Amniotic epithelial cell (primary cell): ENCODE results near the gene NT5DC3.

Source experiments
- DNase-seq: peaks from one replicate; pipeline ENCODE4 v3.0.0-alpha.2; 2010; ENCODE audit warnings: low read depth

NT5DC3 gene

DNA sequence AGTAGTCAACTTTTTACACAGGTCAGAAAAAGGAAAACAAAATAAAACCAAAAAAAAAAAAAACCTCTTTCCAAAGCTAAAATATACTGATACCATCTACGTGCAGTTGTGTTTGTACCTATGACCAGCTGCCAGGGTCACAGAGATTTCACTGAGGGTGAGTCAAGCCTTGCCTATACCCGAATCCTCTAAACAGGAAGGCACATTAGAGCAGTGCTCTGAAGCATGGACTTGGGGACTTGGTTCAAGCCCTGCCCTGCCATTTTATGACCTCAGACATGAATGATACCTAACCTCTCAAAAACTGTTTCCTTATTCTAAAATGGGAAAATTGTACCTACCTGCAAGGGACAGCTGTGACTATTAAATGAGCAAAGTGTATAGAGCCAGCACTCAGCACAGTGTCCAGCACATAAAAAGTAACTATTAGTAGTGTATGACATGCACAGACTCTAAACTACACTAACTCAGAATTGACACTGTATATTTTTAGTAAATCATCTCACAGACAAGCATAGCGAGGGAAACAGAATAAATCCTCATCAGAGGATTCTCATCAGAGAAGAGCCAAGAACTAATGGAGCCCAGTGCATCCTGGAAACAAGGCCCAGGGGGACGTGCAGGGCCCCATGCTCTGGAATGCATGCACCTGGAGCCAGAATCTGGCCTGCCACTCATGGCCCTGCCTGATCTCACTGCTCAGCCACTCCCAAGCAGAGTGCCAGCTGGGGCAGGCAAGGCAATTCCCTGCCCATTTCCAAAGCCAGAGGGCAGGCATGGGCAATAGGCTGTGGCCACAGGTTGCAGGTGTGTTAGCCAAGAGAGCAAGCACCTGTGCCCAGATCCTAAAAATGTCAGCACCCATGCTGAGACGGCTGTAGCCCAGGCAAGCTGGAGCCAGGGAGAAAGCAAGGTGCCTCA lies 57.0 kb downstream of the NT5DC3 start:
- DNase-seq = no peak

DNA sequence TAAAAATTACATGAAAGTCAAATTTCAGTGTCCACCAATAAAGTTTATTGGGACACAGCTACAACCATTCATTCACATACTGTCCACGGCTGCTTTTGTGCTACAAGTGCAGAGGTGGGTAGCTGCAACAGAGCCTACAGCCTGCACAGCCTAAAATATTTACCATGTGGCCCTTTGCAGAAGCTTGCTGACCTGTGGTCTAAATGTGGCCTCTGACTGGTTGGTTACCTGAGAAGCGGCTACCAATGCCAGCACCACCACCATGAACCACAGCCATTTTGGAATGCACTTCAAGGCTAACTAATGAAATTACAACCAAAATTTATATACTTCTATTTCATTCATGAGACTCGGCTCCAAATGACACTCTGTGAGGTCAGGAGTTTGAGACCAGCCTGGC lies 58.6 kb downstream of the NT5DC3 start:
- no peak for DNase-seq

DNA sequence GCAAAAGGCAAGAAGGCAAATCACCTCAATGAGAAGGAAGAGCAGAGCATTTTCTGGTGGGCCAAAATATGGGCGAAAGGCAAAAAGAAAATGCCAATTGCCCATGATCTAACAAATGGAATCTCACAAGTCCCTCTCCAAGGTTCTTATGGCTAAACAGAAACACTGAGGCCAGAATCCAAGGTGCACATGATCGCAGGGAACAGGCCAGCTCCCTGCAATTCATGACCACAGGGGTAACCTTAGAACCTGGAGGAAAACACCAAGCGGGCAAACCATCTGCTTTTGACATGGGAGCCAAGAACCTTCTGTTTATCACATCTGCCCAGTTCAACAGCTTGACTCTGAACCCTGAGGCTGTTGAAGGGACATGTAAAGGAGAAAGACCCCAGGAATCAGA lies 60.0 kb downstream of the NT5DC3 start:
- DNase-seq = no peak

DNA sequence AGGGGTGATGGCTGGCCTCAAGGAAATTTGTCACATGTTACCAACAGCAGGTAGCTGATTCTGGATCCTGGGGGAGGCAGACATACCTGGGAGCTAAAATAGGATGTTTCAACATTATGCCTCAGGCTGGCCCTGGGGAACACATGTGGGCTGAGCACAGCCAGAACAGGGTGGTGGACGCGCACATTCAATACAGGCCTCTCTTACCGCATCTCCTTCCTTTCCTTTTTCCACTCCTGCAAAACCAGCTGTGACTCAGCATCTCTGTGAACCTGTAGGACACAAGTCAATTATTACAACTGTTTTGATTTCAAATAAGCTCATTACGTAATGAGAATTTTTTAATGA lies 61.0 kb downstream of the NT5DC3 start:
- peak; percentile 82 for DNase-seq

DNA sequence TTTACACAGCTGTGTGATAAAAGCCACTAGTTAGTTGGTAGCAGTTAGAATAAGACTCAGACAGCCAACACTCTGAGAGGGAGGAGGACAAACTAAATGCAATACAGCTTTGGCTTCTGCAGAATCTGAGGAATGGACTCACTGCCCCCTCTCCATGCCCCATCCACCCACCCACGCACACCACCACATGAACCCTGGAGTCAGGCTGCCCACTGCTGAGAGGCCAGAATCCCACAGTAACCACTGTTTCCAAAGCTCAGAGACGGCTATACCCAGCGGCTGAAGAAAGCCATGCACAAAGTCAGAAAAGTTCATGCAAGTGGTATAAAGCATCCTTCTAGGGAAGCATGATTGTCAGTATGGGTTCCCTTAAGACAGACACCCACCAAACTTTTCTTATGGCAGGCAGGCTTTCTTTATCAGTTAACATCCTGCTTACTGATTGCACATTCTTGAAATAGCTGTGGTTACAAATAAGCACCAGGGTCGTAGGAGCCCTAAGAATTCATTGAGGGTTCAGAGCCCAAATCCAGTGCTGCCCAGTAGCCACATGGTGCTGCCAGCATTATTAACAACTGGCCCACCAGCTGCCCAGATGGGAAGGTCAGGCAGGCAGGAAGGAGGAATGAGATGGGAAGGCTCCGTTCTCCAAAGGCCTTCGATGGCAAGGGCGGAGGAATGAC lies 61.5 kb downstream of the NT5DC3 start:
- DNase-seq = peak; percentile 70

DNA sequence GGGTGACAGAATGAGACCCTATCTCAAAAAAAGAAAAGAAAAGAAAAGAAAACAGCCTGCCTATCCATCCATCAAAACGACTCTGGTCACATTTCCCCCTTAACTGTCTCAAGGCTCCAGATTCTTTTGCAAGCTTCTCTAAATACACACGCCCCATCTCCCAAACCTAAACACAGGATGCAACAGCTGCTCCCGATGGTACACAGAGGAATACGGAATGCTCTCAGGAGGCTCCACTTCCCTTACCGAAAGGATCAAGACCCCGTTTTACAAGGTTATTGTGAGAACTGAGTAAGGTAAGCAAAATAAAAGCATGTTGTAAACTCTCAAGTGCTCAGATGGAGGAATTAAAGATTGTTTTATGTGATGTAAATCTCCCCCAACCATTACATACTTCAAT lies 62.3 kb downstream of the NT5DC3 start:
- DNase-seq = no peak

DNA sequence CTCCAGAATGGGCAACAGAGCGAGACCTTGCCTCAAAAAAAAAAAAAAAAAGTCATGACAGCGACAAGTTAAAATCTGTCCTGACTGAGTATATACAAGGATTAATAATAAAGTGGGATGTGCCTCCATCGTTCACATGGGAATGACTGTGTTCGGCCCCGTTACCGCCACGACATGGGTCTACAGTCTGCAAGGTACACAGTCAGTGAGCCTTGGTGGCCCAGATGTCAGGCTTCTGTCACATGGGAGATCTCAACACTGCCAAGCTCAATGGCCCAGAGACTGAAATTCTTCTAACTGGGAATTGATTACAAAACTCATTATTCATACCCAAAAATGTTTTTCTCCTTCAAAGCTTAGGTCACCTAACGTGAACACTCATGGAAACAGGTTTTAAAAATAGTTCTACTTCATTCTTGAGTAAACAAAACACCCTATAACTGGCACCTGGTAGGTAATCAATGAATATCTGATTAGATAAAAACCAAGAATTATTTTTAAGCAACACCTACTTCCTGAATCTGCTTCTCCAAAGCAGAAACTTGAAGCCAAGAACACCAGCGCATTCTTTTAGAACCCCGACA lies 66.0 kb downstream of the NT5DC3 start:
- no peak for DNase-seq

DNA sequence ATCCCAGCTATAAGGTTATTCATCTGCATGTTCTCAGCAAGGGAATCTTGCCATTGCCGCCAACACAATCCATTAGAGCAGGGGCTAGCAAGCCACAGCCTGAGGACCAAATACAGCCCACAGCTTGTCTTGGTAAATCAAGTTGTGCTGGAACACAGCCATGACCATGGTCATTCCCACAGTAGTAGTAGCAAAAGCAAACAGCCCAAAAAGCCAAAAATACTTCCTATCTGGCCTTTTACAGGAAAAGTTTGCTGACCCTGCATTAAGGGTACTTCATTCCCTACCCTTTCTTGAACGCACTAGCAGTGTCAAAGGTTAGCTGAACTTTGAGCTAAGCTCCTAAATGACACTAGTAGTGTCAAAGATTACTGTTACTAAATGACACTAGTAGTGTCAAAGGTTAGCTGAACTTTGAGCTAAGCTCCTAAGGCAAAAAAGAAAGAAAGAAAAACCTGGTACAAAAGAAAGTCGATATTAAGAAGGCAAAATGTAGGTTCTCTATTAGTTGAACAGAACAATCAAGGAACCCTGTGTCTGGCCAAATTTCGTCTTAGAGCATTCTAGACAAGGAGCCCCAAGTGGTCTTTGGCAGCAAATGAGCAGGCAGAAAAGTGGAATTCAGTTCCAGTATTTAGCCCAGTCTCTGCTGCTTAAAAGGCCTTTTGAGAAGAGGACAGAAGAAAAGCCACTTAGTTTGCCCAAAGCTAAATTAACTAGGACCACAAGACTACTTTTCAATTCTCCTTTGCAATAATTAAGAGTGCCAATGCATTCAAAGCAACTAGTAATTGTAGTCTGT lies 67.7 kb downstream of the NT5DC3 start:
- DNase-seq = no peak

DNA sequence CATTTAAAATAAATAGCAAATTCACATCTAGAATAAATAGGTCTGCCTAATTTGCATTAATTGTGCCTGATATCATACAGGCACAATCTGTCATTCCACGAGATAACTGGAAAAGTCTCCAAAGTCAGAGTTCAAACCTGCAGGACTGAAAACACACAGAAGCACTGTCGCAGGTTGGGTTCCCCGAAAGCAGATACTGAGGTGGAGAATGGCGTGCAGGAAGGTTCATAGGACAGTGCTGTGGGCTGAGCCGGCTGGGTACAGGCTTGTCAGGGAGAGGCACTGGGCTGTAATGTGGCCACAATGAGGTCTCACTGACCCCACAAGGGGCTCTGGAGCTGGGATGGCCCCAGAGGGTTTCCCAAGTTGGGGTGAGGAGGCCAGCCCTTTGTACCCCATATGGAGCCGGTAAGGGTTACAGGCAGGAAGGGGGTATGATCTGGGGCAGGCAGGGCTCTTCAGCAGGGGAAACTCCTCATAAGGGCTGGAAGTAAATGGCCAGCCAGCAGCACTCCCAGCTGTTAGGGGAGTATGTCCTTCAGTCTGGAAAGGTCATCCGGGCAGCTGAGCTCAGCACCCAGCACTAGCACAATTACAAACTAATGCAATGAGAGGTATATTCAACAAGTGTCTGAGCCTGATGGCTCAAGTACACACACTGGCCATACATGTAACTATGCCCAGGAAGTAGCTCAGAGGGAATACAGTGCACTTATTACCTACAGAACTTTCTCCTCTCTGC lies 68.5 kb downstream of the NT5DC3 start:
- no peak for DNase-seq

DNA sequence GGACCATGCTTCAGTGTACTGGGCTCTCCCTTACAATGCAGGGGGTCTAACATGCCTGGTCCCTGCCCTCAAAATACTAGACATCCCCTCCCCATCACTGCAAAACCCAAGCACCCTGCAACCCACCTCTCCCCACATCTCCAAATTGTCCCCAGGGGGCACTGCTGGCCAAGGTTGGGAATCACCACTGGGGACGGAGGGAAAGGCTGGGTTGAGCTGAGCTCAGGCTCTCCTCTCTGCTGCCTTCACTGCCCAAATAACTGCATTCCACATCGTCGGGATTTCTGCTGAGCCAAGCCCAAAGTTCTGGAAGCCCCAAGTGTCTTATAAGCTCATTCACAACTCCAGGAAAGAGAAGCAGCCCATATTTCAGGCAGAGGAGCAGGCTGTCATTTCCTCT lies 69.6 kb downstream of the NT5DC3 start:
- peak; percentile 44 for DNase-seq

DNA sequence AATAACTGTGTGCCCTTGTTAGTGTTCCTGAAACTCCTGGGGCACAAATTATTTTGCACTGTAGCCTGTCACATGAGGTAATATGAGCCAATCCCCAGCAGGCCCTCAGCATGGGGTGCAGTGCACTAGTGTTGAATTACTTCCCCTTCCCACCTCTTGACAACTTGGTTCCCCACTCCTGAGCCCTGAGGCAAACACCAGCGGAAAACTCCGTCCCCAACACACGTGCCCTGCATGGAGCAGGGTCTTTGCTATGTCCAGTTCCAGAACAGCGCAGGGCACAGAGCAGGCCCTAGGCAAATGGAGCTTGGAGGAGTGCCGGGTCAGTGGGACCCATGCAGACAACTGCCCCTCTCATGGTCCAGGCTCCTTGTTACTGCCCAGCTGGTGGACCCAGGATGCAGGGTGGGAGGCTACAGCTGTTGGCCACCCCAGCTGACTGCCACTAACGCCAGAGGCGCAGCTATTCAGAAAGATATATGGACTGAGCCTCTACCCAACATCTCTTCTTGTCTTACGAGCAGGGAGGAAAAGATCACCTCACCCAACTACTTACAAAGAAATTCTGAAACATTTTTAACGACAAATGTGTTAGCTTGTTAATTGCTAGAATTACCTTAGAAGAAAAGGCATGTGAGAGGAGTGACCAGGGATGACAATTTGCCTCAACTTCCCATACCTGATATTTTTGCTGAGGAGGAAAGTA lies 71.6 kb downstream of the NT5DC3 start:
- DNase-seq = no peak

DNA sequence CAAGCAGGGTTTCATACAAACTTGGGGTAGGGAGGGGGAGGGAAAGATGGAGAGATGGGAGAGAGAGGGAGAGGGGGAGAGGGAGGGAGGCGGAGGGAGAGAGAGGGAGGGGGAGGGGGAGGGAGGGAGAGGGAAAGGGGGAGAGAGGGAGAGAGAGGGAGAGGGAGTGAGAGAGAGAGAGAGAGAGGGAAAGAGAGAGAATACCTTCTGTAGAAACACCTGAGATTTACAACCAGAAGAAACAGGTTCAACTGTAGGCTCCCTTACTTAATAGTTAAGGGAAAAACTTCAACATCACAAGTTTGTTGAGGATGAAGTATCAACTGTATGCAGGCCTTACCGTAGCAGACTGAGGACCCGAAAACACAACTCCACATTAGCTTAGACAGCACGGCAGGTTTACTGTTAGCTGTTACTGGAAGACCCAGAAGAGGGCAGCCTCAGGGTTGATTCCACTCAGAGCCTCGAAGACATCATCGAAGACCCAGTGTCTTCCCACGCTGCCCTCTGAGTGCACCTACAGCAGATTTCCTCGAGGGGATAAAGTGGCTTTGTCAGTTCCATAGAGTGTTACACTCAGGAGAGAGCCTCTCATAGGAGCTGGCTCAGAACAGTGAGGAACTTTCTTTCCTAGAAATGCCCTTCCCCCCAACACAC lies 72.4 kb downstream of the NT5DC3 start:
- DNase-seq = no peak

DNA sequence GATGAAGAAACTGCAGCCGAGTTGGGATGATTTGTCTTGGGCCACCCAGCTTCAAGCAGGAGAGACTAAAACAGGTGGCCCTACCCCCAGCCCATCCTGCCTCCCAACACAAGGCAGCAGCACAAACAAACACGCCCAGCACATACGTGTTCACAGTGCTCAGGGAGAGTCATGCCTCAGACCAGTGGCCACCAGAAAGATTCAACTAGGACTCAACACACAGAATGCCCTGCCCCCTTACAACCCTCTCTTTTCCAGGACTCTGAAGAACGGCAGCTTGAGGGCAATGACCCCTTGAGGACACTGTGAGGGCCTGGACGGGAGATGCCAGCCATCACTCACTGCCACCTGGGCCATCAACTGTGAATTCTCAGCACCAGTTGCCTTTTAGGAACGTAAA lies 75.0 kb downstream of the NT5DC3 start:
- DNase-seq = no peak

DNA sequence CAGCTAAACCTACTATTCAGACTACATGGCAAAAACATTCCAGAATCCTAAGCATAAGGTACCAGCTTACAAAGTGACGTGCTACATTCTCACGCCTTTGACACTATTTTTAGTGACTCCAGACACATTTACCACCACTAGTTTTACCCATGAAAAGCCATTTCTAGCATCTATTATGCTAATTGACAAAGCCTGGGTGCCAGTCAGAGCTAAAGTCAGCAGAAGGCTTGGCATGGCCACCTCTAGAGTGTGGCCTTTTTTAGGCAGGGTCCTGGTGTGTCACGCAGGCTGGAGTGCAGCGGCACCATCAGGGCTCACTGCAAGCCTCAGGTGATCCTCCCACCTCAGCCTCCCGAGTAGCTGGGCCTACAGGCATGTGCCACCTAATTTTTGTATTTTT lies 75.7 kb downstream of the NT5DC3 start:
- DNase-seq = no peak

DNA sequence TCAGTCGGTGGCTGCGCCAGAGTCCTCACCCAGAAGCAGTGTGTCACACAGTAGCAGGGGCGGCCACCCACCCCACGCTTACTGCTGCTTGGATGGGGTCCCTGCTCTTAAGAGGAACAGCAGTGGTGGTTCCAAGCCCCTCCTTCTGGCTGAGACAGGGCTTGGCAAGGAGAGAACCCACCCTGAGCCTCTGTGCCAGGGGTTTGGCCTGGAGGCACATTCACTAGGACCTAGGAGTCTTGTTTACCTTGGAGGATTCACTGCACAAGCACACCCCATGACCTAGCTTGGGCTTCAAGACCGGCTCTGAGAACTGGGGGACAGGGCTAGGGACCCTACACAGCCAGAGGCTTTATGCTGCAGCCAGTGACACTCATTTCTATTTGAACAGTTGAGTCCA lies 78.6 kb downstream of the NT5DC3 start:
- DNase-seq = no peak

DNA sequence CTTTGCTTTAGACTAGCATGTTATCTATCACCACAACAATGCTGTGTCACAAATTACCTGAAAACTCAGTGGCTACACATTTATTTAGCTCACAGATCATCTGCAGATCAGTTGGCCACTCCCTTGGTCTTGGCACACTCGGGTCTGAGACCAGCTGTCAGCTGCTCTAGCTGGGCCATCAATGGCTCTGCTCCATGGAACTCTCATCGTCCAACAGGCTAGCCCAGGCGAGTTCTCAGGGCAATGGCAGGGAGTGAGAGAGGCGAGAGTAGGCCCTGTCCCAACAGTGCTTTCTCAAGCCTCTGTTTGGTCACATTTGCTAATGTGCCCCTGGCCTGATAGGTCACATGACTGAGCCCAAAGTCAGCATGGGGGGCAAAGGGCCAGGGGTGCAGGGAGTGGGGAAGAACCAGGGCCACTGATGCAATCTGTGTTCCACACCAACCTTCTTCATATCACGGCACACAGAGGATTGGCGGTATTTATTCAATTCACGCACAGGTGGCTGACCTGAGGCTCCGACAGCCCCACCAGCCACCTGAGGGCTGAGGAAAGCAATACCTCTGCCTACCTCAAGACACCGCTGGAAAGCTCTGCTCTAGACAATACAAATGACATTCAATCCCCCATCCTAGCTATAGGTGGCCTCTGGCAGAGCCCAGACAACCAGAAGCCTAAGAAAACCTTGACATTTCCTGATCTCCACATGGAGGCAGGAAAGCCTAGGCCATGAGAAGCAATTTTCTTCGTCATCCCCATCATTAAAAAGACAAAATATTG lies 82.5 kb downstream of the NT5DC3 start:
- DNase-seq = no peak

DNA sequence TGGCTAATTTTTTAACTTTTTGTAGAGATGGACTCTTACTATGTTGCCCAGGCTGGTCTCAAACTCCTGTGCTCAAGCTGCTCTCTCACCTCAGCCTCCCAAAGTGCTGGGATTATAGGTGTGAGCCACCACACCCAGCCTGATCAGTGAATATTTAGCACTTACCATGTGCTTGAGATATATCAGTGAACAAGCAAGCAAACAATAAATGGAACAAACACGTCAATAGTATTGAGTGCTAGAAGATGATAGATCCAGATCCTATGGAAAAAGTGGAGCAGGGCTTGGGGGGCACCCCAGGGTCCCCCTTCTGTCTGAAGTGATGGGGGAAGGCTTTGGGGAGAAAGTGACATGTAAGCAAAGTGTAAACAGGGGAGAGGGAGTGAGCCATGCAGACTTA lies 83.8 kb downstream of the NT5DC3 start:
- DNase-seq = no peak

DNA sequence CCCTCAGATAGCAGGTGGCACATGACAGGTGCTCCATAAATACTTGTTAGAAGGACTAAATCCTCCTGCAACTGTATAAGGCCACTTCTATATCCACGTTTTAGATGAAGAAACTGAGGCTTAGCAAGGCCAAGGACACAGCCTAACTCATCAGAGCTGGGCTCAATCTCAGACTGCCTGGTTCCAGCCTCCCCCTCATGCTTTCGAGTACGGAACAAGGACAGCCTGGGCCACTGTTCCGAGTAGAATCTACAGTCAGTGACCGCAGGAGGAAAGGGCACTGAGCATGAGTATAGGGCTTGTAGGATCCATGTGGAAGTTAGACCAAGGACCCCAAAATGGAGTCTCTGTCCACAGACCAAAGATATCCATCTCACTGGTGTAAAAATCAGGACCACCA lies 84.6 kb downstream of the NT5DC3 start:
- no peak for DNase-seq

DNA sequence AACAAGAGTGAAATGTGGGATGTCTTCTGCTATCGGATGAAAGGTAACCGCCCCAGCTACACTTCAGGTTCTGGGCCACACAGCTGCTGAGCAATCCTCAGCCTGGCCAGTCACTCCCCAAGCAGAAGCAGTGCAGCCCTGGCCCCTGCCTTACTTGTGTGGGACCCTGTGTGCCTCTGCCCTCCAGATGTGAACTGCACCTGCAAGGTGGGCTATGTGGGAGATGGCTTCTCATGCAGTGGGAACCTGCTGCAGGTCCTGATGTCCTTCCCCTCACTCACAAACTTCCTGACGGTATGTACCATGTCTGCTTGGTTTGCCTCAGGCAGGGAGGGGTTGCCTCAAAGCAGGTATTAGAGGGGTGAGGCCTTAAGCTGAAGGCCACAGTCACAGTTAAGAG lies 85.6 kb downstream of the NT5DC3 start:
- no peak for DNase-seq

DNA sequence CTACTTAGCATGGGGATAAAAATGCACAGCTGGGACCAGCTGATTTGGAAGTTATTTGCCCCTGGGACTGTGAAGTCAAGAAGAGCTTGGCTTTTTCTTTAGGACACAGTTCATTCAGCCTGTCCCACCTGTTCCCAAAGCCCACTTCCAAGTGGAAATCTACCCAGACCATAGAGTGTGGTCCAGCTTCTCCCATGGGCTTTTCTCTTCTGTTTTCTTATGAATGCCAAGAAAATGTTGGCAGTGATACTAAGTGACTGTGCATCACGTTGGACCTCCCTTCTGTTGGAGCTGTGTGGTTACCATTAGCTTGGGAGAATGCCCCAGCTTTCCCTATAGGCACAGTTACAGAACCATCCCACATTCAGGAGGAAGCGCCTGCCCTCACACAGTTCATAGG lies 89.4 kb downstream of the NT5DC3 start:
- no peak for DNase-seq
